ENCODE results near the gene HSFX4.
A peak's percentile ranks its signal among the peaks of the same experiment; 100 is the strongest.

The HSFX4 gene

GRCh38 chrX:149948016-149948415 lies 18.6 kb downstream of the HSFX4 start:
- TF ChIP-seq SPI1 (IDR thresholded peaks at IDR 0.05; ENCODE audit: borderline replicate concordance, low read depth) (no peak), GABPA (IDR thresholded peaks at IDR 0.05; ENCODE audit: low read depth) (no peak), POLR2AphosphoS5 (IDR thresholded peaks at IDR 0.05; ENCODE audit: low read depth) (no peak), CTCF (IDR thresholded peaks at IDR 0.05; ENCODE audit: insufficient read depth, low read length) (no peak), REST (IDR thresholded peaks at IDR 0.05; ENCODE audit: insufficient replicate concordance, low read depth) (no peak)
- Histone ChIP-seq H3K4me3 (replicated peaks; ENCODE audit: insufficient read depth, low read length) (no peak overlapping the region), H3K27me3 (ENCODE audit: insufficient read depth, poor library complexity, severe bottlenecking) (no peaks in the 10 kb centered on the region)

GRCh38 chrX:149949743-149950436 lies 20.5 kb downstream of the HSFX4 start:
- TF ChIP-seq SPI1 (IDR thresholded peaks at IDR 0.05; ENCODE audit: borderline replicate concordance, low read depth): no peak
- no peak for TF ChIP-seq CTCF (IDR thresholded peaks at IDR 0.05; ENCODE audit: insufficient read depth, low read length)
- TF ChIP-seq GABPA (IDR thresholded peaks at IDR 0.05; ENCODE audit: low read depth): no peak
- no peak for TF ChIP-seq REST (IDR thresholded peaks at IDR 0.05; ENCODE audit: insufficient replicate concordance, low read depth)
- no peak for TF ChIP-seq POLR2AphosphoS5 (IDR thresholded peaks at IDR 0.05; ENCODE audit: low read depth)
- no peaks in the 10 kb centered on the region for H3K27me3 ChIP-seq (ENCODE audit: insufficient read depth, poor library complexity, severe bottlenecking)
- H3K27ac ChIP-seq (replicated peaks): no peak overlapping the region
- no peak for DNase-seq (ENCODE audit: low read depth in 1 of 2, low spot score in 1 of 2)
- H3K4me3 ChIP-seq (replicated peaks; ENCODE audit: insufficient read depth, low read length): no peak overlapping the region

More at GRCh38 chrX:149948016-149948415, 18.6 kb downstream of the HSFX4 start:
- H3K27ac ChIP-seq (replicated peaks): no peak overlapping the region
- no peak for DNase-seq (ENCODE audit: low read depth in 1 of 2, low spot score in 1 of 2)

GRCh38 chrX:149950681-149951080 lies 21.3 kb downstream of the HSFX4 start:
- Histone ChIP-seq H3K27me3 (ENCODE audit: insufficient read depth, poor library complexity, severe bottlenecking) (no peaks in the 10 kb centered on the region), H3K27ac (replicated peaks) (no peak overlapping the region), H3K4me3 (replicated peaks; ENCODE audit: insufficient read depth, low read length) (no peak overlapping the region)
- peak in 1 of 2 experiments; percentile 9 for DNase-seq (ENCODE audit: low read depth in 1 of 2, low spot score in 1 of 2)
- no peak for TF ChIP-seq REST (IDR thresholded peaks at IDR 0.05; ENCODE audit: insufficient replicate concordance, low read depth)
- no peak for TF ChIP-seq SPI1 (IDR thresholded peaks at IDR 0.05; ENCODE audit: borderline replicate concordance, low read depth)
- TF ChIP-seq POLR2AphosphoS5 (IDR thresholded peaks at IDR 0.05; ENCODE audit: low read depth): no peak
- TF ChIP-seq GABPA (IDR thresholded peaks at IDR 0.05; ENCODE audit: low read depth): no peak
- no peak for TF ChIP-seq CTCF (IDR thresholded peaks at IDR 0.05; ENCODE audit: insufficient read depth, low read length)
